ENCODE measurements around the gene ASCL5. TPM values are rescaled to one million over a fixed set of nuclear protein-coding genes. Genes with fewer than 3 reads are reported as not detected.

The ASCL5 gene
- total RNA-seq, 1 experiment from 2014 or later: not detected

DNA sequence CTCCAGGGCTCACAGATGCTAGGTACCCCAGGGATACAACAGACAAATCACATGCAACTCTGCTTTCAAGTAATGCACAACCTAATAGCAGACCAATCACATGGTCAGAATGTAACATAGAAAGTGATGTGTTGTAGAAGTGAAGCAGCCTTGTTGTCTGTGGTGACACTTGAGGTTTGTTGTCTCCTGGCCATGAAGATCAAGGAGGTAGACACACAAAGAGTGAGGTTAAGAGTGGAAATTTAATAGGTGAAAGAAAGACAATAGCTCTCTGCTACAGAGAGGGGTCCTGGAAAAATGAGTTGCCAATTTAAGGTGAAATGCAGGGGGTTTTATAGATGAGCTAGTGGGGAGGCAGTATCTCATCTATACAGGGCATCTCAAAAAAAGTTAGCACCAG lies 29.8 kb upstream of the ASCL5 start:
- no peak overlapping the region for H3K4me3 ChIP-seq
- no peak for DNase-seq
- no peaks in the 10 kb centered on the region for H3K27me3 ChIP-seq
- H3K9me3 ChIP-seq: 0 out of 2 replicates have a peak, but pooled peaks cover 2% of the 10 kb centered on the region
- H3K36me3 ChIP-seq: peaks cover 8% of the 10 kb centered on the region

DNA sequence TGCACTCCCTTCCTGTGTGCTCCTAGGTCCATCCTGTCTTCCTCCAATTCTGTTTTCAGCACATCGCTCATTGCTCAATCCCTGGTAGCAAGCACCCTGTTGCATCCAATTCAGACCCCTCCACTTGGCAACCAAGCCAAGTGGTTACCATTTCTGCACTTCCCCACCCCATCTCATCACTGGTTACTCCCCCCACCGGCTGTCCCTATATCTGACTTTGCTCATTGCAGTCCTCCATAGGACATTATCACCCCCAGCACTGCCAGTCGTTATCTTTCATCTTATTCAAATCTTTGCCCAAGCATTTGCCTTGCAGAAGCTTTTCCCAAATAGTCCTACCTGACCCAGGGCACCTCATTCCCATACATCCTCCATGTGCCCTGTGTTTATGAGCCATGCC lies 29.4 kb upstream of the ASCL5 start:
- H3K4me3 ChIP-seq: no peak overlapping the region
- H3K36me3 ChIP-seq: peaks cover 12% of the 10 kb centered on the region
- no peaks in the 10 kb centered on the region for H3K27me3 ChIP-seq
- DNase-seq: no peak
- H3K9me3 ChIP-seq: 0 out of 2 replicates have a peak, but pooled peaks cover 2% of the 10 kb centered on the region

GRCh38 chr1:201155354-201155753 lies 28.4 kb upstream of the ASCL5 start:
- Histone ChIP-seq H3K4me3 (no peak overlapping the region), H3K9me3 (0 out of 2 replicates have a peak, but pooled peaks cover 2% of the 10 kb centered on the region), H3K36me3 (peaks cover 16% of the 10 kb centered on the region), H3K27me3 (no peaks in the 10 kb centered on the region)
- no peak for DNase-seq

- H3K9me3 ChIP-seq: 0 out of 2 replicates have a peak, but pooled peaks cover 2% of the 10 kb centered on the region
- no peaks in the 10 kb centered on the region for H3K27me3 ChIP-seq
- peak; percentile 92 for DNase-seq
- H3K36me3 ChIP-seq: peaks cover 23% of the 10 kb centered on the region
- peak within 1 kb of the TSS; percentile 69 for H3K4me3 ChIP-seq
Measured at GRCh38 chr1:201154389-201155165, 27.6 kb upstream of the ASCL5 start, which contains the start of gene TMEM9. TMEM9 (minus strand) TSS chr1:201154474; CDS start chr1:201153923, 551 bp downstream.

DNA sequence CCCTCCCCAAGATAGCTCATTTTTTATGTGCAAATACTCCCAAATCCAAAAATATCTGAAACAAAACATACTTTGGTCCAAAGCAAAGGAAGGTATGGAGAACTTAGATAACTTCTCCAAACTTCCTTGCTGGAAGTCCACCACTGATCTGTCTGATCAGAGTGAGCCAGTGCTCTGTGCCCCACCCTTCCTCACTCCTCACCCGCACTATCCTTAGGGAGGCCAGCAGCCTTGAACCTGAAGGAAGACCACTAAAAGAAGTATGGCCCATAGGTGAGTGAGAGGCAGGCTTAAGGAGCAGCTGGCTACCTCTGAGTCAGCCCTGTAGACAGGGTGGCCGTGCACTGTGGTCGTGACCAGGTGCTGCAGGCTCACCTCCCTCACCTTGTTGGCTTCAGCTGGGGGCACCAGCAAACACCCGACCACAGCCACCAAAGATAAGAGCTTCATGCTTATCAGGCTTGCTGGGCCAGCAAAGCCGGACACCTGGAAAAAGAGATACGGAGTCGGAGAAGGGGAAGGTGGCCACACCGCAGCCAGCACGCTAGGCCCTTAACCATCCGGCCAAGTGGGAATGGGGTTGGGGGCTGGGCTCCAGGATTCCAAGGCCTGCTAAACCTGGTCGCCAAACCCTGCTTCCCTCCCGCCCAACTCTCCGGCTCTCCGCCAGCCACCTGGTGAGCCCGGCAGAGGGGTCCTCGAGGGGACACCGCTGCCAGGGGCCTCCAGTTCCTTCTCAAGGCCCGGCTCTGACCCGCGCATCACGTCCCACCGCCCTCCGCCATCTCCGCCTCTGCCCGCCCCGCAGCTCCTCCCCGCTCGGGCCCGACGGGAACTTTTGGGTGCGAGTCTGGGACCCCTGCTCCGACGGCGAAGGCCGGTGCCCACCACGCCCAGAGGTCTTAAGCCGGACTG lies 26.7 kb upstream of the ASCL5 start:
- Histone ChIP-seq H3K27me3 (no peaks in the 10 kb centered on the region), H3K4me3 (peak overlapping the region; percentile 69), H3K36me3 (peaks cover 30% of the 10 kb centered on the region), H3K9me3 (0 out of 2 replicates have a peak, but pooled peaks cover 2% of the 10 kb centered on the region)
- no peak for DNase-seq

- H3K27me3 ChIP-seq: no peaks in the 10 kb centered on the region
- H3K4me3 ChIP-seq: no peak overlapping the region
- DNase-seq: no peak
- H3K9me3 ChIP-seq: no peaks in the 10 kb centered on the region
- H3K36me3 ChIP-seq: peaks cover 45% of the 10 kb centered on the region
Measured at GRCh38 chr1:201149400-201149799, 22.4 kb upstream of the ASCL5 start.

DNA sequence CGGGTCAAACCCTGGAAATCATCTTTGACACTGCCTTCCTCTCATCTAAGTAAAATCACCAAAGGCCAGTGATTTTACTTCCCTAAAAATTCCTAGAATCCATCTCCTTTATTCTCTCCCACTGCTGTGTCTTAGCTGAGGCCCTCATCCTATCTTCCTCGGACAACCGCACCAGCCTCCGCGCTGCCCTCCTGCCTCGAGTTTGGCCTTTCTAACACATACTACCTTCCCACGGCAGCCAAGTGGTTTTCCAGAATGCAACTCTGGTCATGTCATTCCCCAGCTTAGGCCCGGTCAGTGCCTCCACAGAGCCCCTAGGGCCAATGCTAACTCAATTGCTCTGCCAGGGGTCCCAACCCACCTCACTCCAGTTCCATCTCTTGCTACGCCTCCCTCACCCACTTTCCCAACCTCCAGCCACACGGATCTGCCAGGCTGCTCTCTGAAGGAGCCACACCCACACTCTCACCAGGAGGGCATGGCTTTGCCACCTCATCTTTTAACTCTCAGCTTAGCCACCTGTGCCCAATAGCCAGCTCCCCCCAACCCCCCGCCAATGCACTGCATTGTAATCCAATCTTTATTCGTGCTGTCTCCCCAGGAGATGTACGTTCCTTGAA lies 20.5 kb upstream of the ASCL5 start:
- Histone ChIP-seq H3K36me3 (peaks cover 53% of the 10 kb centered on the region), H3K27me3 (no peaks in the 10 kb centered on the region), H3K9me3 (no peaks in the 10 kb centered on the region), H3K4me3 (no peak overlapping the region)
- no peak for DNase-seq

DNA sequence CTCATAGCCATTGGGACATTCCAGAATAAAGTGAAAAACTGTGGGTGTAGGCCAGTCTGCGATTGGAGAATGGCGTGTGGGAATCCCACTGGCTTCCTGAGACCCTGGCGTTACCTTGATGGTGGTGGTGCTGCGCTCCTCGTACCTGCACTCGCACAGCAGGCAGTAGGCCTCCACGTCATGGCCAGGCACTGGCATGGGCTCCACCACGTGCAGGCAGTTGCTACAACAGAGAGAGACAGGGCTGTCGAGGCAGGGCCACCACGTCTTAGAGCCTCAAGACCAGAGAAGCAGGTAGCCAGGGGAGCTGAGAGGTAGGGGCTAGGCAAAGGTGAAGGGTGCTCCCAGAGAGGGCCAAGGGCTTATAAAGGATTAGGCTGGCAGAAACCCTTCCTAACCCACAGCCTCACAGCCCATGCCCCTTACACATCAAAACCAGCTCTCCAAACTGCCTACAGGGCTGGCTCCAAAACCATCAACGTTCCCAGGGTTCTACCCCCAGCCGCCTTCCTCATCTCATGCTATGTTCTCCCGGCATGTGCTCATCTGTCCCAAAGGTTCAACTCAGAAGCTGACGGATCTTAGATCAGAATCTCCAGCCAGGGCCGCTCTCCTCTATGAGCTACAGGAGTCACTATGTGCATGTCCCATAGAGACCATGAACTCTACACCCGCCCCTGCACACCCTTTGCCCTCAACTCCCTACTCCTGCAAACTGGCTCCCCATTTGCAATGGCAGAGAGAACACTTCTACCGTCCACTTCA lies 19.8 kb upstream of the ASCL5 start:
- no peak for DNase-seq
- Histone ChIP-seq H3K36me3 (peaks cover 49% of the 10 kb centered on the region), H3K4me3 (no peak overlapping the region), H3K9me3 (no peaks in the 10 kb centered on the region), H3K27me3 (no peaks in the 10 kb centered on the region)

DNA sequence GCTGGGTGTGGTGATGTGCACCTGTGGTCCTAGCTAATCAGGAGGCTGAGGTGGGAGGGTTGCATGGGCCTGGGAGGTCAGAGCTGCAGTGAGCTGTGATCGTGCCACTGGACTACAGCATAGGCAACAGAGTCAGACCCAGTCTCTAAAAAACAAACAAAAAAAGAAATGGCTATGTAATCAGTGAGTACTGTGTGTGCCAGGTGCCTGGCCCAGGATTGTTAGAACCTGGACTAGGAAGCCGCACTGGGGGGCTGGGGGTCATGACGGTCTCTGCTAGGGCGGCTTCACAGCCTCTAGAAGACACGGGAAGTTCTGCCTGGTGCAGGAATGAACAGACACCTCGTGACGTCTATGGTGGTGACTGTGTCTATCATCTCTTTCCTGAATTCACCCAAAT lies 18.8 kb upstream of the ASCL5 start:
- no peak for DNase-seq
- Histone ChIP-seq H3K36me3 (peaks cover 41% of the 10 kb centered on the region), H3K4me3 (no peak overlapping the region), H3K27me3 (no peaks in the 10 kb centered on the region), H3K9me3 (no peaks in the 10 kb centered on the region)

DNA sequence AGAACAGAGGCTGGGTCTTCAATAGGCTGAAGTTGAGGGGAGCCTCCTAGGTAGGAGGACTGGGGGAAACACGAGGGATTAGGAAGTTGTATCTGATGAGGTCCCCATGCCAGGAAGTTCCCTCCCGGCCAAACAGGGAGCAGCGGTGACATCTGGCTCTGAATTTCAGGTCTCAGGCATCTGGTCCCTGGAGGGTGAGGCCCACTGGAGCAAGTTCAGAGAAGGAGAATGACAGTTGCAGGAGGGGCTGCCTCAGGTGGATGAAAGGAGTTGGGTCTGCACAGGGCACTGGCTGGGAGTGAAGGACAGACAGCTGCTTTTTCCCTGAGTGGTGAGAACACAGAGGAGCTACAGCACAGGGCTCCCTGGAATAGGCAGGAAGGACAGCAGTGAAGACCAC lies 18.1 kb upstream of the ASCL5 start:
- H3K27me3 ChIP-seq: no peaks in the 10 kb centered on the region
- no peak overlapping the region for H3K4me3 ChIP-seq
- H3K9me3 ChIP-seq: no peaks in the 10 kb centered on the region
- no peak for DNase-seq
- peaks cover 39% of the 10 kb centered on the region for H3K36me3 ChIP-seq

- DNase-seq: no peak
- Histone ChIP-seq H3K36me3 (peaks cover 36% of the 10 kb centered on the region), H3K9me3 (no peaks in the 10 kb centered on the region), H3K27me3 (no peaks in the 10 kb centered on the region), H3K4me3 (no peak overlapping the region)
Measured at GRCh38 chr1:201144701-201145100, 17.7 kb upstream of the ASCL5 start.

- Histone ChIP-seq H3K9me3 (no peaks in the 10 kb centered on the region), H3K4me3 (no peak overlapping the region), H3K36me3 (peaks cover 37% of the 10 kb centered on the region), H3K27me3 (no peaks in the 10 kb centered on the region)
- no peak for DNase-seq
Measured at GRCh38 chr1:201143726-201144635, 17.0 kb upstream of the ASCL5 start.

DNA sequence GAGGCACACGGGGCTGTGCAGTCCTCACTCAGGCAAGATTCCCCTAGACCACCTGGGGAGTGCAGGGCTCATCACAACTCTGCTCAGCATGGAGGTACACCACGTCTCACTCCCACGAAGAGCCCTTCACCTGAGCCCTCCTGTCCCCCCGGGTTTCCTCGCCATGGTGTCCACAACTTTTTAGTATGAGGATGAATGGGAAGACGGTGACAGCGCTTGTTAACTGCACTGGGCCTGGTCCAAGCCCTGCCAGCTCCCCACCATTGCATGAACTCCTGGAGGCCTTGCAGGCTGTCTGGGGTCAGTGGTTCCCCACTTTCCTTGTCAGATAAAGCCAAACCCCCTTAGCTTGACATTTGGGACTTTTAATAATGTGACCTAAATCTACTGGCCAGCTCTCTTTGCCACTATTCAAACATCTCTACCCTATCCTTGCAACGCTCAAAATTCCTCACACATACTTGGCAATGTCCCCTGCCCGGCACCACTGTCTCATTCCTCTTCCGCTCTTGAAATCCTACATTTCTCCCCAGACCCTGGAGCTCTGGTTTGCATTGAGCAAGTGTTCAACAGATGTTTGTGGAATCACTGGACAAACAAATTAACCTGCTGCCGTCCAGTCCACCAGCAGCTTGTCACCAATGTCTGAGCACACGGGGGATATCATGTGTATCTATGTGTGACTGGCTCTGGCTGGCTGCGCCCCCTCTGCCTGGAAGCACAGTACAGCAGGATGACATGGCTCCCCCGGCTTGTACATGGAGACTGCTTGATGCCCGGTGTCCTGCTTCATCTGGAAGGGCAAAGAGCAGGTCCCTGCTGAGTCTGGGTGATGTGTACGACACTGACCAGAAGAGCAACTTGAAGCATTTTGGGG lies 16.1 kb upstream of the ASCL5 start:
- H3K4me3 ChIP-seq: no peak overlapping the region
- H3K9me3 ChIP-seq: no peaks in the 10 kb centered on the region
- no peak for DNase-seq
- no peaks in the 10 kb centered on the region for H3K27me3 ChIP-seq
- peaks cover 30% of the 10 kb centered on the region for H3K36me3 ChIP-seq

GRCh38 chr1:201142011-201142848 lies 15.2 kb upstream of the ASCL5 start:
- Histone ChIP-seq H3K4me3 (no peak overlapping the region), H3K36me3 (peaks cover 28% of the 10 kb centered on the region), H3K27me3 (no peaks in the 10 kb centered on the region), H3K9me3 (no peaks in the 10 kb centered on the region)
- DNase-seq: no peak

All from MG63 (cell line).